H1 (cell line): Measurements from ENCODE around the gene WDCP. TPM values are rescaled to one million over a fixed set of nuclear protein-coding genes. Genes with fewer than 3 reads are reported as not detected.

Experiments used
- ASH2L ChIP-seq: fragments of 200-600, 300-600 bp; sonication (generic); IDR thresholded peaks from one replicate; pipeline ENCODE4 v1.7.1; 2017; ENCODE audit warnings: low read length
- BRCA1 ChIP-seq: IDR thresholded peaks from 2 replicates; pipeline ENCODE4 v1.6.1; 2012; ENCODE audit warnings: low read depth, low read length, improper control_type of control experiment
- EP300 ChIP-seq, 2 experiments: IDR thresholded peaks; 1 replicate in 1 of 2; 2 replicates in 1 of 2; pipeline ENCODE4 v1.6.1; 2011 to 2012; ENCODE audit warnings: low read depth in 2 of 2, low read length in 2 of 2, mild to moderate bottlenecking in 2 of 2, borderline replicate concordance in 1 of 2, inconsistent platforms in 1 of 2, moderate library complexity in 1 of 2
- GABPA ChIP-seq: IDR thresholded peaks from 2 replicates; pipeline ENCODE4 v1.6.1; 2011; ENCODE audit warnings: mild to moderate bottlenecking, low read length, moderate library complexity, borderline replicate concordance; ENCODE audit not compliant: insufficient read depth
- RAD21 ChIP-seq, 2 experiments: IDR thresholded peaks in 1 of 2; conservative IDR thresholded peaks in 1 of 2; 2 replicates each; pipeline ENCODE4 v1.6.1; 2011; ENCODE audit warnings: low read depth in 2 of 2, low read length in 2 of 2, improper control_type of control experiment in 1 of 2, inconsistent platforms in 1 of 2, mild to moderate bottlenecking in 1 of 2, moderate library complexity in 1 of 2
- RBBP5 ChIP-seq: IDR thresholded peaks from 2 replicates; pipeline ENCODE4 v1.7.1; 2012; ENCODE audit warnings: low read depth, mild to moderate bottlenecking, inconsistent platforms, low read length, moderate library complexity, borderline replicate concordance
- SIRT6 ChIP-seq: IDR thresholded peaks from one replicate; pipeline ENCODE4 v1.7.1; 2012; ENCODE audit warnings: low read length, inconsistent platforms
- TEAD4 ChIP-seq: IDR thresholded peaks from 2 replicates; pipeline ENCODE4 v1.6.1; 2012; ENCODE audit warnings: low read depth, low read length, inconsistent platforms, mixed read lengths
- YY1 ChIP-seq: IDR thresholded peaks from 2 replicates; pipeline ENCODE4 v1.6.1; 2011; ENCODE audit warnings: low read depth, mild to moderate bottlenecking, low read length
- polyA plus RNA-seq, 7 experiments: library from polyadenylated mRNA; depleted of rRNA in 3 of 7; stranded (reverse) in 5 of 7; unstranded in 2 of 7; fragments of >200 nt in 5 of 7; fragments of 200-250 nt in 2 of 7; gene quantifications; 1 replicate in 5 of 7; 2 replicates in 1 of 7; 4 replicates in 1 of 7; pipeline versions ENCODE4 v1.2.1 to v1.2.3, GENCODE V29; 2011 to 2013; ENCODE audit warnings: missing spikeins in 2 of 7, mixed read lengths in 2 of 7
- total RNA-seq: library from RNA; stranded (reverse); fragmentation: NEBNext Ultra II Directional; extraction: Animal tissue kit (Norgen Biotek cat#: 25700); gene quantifications from 2 replicates; pipeline ENCODE4 v1.2.1, GENCODE V29; 2021
- TF ChIP-seq, protein P1 (sequence below): IDR thresholded peaks from 2 replicates; pipeline ENCODE4 v1.6.1; 2012; ENCODE audit warnings: inconsistent platforms
- TF ChIP-seq, protein P2 (sequence below): IDR thresholded peaks from 2 replicates; pipeline ENCODE4 v1.6.1; 2011; ENCODE audit warnings: low read length, improper control_type of control experiment

The WDCP gene
- total and polyA plus RNA-seq, 2 of the 8 experiments (the other 6 are each of a cell fraction or from before 2014, with no cell fraction given) = 19.2 to 40.1 TPM

DNA sequence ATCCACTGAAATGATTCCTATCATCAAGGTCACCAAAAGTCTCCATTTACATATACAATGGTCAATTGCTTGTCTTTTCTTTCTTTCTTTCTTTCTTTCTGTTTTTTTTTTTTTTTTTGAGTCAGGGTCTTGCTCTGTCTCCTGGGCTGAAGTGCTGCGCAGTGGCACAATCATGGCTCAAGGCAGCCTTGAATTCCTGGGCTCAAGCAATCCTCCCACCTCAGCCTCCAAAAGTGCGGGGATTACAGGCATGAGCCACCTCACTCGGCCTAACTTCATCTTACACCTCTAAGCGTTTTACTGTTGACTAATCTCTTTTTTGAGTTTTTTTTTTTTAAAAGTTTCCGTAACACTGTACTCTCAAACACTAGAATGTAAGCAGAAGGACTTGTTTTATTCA, 28.1 kb upstream of the WDCP start (continued):
- no peak for TF ChIP-seq TEAD4
- TF ChIP-seq, protein P1, sequence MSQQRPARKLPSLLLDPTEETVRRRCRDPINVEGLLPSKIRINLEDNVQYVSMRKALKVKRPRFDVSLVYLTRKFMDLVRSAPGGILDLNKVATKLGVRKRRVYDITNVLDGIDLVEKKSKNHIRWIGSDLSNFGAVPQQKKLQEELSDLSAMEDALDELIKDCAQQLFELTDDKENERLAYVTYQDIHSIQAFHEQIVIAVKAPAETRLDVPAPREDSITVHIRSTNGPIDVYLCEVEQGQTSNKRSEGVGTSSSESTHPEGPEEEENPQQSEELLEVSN = no peak
- TF ChIP-seq GABPA = no peak
- TF ChIP-seq EP300 (IDR thresholded peaks at IDR 0.05; ENCODE audit: borderline replicate concordance in 1 of 2, low read depth in 2 of 2, low read length in 2 of 2) = no peak
- no peak for TF ChIP-seq YY1
- TF ChIP-seq, protein P2, sequence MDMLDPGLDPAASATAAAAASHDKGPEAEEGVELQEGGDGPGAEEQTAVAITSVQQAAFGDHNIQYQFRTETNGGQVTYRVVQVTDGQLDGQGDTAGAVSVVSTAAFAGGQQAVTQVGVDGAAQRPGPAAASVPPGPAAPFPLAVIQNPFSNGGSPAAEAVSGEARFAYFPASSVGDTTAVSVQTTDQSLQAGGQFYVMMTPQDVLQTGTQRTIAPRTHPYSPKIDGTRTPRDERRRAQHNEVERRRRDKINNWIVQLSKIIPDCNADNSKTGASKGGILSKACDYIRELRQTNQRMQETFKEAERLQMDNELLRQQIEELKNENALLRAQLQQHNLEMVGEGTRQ = no peak
- no peak for TF ChIP-seq ASH2L
- no peak for TF ChIP-seq RBBP5
- no peak for TF ChIP-seq BRCA1
- no peak for TF ChIP-seq SIRT6
- TF ChIP-seq RAD21 (IDR thresholded peaks at IDR 0.05 in 1 of 2, conservative IDR thresholded peaks at IDR 0.05 in 1 of 2; ENCODE audit: low read depth in 2 of 2, low read length in 2 of 2) = no peak
